Measurements from ENCODE around the gene RHBDL1.
A peak's percentile ranks its signal among the peaks of the same experiment; 100 is the strongest.

Gene RHBDL1

DNA sequence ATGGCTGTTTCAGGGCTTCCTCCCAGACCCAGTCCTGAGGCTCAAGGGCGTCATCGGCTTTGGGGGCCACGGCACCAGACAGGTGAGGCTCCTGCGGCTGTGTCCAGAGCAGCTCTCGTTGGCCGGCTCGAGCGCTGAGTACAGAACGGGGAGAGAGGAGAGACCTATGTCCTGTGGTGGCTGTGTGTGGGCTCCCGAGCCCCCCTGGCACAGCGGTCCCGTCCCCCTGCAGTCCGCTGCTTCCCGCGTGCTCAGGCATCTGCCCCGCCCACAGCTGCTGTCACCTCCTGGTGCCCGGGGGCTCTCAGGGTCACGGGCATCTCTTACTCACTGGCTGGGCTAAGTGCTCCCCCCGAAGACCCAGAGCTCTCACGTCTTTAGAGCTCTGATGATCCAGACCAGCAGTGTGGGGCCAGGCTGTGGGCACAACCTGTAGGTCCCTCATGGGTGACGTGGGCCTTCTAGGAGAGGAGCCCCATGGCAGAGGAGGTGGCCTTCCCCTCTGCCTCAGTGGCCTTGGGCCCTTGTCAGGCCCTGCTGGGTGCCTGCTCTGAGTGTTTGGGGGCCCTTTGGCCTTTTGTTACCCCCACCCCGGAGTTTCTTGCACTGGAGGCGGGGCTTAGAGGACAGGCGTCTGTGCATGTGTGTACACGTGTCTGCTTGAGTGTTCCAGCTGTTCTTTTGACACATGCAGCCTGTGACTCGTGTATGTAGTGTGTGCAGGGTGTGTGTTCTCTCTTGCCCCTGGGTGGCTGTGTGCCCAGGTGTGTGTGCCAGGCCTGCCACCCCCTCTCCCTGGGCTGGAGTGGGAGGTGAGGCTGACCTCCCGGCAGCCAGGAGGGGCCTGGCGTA lies 22.8 kb upstream of the RHBDL1 start:
- DNase-seq: no peak

DNA sequence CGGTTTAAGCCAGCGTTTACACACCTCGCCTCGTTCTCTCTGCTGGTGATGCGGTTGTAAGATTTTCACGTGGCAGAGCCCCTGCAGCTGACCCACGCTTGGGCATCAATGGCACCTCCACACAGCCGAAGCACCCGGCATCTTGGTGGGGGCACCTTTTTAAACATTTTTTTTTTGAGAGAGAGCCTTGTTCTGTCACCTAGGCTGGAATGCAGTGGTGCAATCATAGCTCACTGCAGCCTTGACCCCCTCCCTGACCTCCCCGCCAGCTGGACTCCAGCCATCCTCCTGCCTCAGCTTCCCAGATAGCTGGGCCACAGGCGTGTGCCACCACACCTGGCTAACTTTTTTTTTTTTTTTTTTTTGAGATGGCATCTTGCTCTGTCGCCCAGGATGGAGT lies 21.4 kb upstream of the RHBDL1 start:
- DNase-seq: no peak

DNA sequence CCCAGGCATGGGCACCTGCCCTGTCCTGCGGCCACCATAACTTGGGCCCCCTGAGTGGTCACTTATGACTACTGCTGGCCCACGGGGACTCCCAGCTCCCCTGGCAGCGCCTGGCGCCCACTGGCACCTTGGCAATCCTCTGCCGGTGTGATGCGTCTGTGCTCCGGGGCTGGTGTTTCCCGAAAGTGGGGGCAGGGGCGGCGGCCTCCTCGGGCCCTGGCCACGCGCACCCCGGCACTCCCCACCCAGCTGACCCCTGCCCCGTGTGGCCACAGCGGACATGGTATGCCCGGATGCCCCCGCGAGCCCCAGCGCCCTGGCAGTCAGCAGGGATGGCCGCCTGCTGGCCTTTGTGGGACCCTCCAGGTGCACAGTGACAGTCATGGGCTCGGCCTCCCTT lies 18.0 kb upstream of the RHBDL1 start:
- no peak for DNase-seq

DNA sequence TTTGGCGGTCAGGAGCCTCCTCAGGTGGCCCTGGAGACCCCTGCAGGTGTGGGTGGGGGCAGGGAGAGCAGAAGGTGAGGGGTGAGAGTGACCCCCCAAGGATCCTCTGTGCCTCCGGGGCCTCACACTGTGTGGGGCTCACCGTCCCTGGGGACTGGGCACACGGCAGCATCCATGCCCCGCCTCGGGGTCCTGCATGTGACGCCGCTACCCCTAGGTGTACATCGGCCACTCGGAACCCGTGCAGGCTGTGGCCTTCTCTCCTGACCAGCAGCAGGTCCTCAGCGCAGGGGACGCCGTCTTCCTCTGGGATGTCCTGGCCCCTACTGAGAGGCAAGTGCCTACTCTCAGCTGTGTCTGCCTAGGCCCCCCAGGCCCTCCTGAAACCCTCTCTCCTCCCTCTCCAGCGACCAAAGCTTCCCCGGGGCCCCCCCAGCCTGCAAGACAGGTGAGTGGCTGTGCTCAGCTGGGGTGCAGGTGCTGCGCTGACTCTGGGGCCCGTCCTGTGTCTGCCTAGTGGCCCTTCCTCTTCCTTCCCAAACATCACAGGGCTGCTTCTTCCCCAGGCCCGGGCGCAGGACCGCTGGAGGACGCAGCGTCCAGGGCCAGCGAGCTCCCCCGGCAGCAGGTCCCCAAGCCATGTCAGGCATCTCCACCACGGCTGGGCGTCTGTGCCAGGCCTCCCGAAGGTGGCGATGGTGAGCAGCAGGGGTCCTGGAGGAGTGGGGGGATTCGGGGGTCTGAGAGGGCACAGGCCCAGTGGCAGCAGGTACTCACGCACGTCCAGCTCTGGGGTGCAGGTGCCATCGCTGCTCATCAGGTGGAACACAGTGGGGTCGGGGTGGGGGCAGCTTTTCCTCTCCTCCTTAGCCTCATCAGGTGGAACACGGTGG lies 16.5 kb upstream of the RHBDL1 start:
- DNase-seq: no peak

DNA sequence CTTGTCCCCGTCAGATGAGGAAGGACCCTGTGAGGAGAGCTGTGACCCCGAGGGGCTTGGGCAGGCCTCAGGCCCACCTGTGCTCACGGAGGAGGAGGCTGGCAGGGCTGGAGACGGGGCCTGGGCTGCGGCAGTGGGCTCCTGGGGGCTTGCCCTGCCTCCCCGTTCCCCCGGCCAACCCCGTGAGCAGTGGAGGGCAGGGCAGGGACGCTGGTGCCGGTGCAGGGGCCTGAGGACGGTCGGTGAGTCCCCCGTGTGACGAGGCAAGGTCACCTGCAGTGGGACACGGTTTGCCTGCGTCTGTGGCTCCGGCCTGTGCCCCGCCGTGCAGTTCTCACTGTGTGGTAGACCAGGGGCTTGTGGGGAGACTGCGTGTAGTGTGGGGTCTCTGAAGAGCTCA lies 15.9 kb upstream of the RHBDL1 start:
- no peak for DNase-seq

DNA sequence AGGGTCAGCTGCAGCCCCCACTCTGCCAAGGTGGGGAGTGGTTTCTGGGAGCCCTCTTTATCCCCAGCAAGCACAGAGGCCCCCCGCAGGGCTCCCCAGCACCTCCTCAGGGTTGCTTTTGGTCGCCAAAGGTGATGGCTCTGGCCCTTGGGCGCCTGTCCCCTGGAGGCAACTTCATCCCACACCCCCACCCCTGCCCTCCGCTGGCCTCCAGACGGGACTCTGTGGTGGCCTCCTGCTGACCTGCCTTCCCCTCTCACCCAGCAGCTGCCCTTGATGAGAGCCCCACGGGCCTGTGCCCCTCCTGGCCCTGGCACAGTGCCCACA lies 15.4 kb upstream of the RHBDL1 start:
- no peak for DNase-seq

DNA sequence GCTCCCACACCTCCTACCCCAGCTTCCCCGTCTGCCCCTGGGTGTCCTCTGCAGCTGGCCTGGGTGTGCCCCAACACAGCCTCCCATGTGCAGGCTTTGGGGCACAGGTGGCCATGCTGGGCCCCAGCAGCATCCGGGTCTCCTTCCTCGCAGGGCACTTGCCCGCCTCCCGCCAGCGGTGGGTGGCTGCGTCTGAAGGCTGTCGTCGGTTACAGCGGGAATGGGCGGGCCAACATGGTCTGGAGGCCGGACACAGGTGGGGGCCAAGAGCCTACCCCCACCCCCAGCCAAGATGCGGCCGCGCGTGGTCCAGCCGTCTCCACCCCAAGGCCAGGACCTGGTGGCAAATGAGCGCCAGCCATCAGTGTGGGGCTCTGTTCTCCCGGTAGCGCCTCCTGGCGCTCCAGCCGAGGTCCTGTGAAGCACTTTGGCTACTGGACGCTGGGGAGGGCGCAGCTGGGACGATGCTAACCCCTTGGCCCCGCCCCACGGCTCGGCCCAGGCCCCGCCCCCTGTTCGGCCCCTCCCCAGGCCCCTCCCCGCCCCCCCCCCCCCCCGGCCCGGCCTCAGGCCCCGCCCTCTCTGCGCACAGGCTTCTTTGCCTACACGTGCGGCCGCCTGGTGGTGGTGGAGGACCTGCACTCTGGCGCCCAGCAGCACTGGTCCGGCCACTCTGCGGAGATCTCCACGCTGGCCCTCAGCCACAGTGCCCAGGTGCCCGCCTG lies 14.8 kb upstream of the RHBDL1 start:
- peak in 55 of 56 donors; percentile 17 to 94 (median 77) for DNase-seq

DNA sequence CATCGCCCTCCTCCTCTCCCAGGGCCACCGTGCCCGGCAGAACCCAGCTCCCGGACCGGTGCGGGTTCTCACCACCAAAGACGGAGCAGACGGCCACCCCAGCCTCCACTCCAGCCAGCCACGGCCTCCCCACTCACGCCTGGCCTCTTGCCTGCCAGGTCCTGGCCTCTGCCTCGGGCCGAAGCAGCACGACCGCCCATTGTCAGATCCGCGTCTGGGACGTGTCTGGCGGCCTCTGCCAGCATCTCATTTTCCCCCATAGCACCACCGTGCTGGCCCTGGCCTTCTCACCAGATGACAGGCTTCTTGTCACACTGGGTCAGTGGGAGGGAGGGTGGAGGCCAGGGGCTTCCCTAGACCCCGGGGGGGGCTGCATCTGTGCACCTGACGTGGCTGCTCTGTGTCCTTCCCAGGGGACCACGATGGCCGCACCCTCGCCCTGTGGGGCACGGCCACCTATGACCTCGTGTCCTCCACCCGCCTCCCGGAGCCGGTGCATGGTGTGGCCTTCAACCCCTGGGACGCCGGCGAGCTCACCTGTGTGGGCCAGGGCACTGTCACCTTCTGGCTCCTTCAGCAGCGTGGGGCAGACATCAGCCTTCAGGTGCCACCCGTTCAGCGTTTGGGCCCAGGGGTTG lies 14.2 kb upstream of the RHBDL1 start:
- peak in 2 of 56 donors; percentile 24 to 61 for DNase-seq

DNA sequence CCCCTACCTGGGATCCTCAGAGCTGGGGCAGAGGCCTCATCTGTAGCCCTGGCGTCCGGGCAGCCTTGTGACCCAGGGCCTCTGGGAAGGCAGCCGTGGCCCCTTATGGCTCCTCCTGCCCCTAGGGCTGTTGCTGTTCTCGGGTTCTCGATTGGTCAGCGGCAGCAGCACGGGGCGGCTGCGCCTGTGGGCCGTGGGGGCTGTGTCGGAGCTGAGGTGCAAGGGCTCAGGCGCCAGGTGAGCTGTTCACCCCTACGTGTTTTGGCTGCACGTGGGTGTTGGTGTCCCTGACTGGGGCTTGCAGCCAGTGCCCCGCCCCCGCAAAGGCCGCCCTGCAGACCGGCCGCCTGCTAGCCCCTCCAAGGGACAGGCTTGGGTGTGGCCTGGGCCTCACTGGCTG lies 13.4 kb upstream of the RHBDL1 start:
- no peak for DNase-seq

DNA sequence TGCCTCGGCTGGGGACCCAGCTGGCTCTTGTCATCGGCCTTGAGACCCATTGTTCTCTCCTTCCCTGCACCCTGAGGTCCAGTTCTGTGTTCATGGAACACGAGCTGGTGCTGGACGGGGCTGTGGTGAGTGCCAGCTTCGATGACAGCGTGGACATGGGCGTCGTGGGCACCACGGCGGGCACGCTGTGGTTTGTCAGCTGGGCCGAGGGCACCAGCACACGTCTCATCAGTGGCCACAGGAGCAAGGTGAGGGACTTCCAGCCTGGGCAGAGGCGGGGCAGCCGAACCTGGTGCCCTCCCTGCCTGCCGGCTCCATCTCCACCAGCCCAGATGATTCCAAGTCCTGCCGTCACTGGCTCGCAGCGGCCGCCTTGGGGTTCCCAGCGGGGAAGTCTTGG lies 12.9 kb upstream of the RHBDL1 start:
- no peak for DNase-seq

DNA sequence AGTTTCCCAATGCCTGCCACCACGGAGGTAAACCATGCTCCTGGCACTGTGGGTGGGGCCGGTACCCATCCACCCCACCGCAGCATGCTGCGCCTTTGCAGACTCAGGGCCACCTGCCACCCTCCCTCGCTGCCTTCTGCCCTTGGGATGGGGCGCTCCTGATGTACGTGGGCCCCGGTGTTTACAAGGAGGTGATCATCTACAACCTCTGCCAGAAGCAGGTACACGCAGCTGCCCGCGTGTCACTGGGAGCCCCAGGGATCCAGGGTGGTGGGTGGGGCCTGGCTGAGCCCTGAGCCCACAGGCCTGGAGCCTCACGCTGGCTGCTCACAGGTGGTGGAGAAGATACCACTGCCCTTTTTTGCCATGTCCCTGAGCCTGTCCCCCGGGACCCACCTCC lies 8.9 kb upstream of the RHBDL1 start:
- no peak for DNase-seq

DNA sequence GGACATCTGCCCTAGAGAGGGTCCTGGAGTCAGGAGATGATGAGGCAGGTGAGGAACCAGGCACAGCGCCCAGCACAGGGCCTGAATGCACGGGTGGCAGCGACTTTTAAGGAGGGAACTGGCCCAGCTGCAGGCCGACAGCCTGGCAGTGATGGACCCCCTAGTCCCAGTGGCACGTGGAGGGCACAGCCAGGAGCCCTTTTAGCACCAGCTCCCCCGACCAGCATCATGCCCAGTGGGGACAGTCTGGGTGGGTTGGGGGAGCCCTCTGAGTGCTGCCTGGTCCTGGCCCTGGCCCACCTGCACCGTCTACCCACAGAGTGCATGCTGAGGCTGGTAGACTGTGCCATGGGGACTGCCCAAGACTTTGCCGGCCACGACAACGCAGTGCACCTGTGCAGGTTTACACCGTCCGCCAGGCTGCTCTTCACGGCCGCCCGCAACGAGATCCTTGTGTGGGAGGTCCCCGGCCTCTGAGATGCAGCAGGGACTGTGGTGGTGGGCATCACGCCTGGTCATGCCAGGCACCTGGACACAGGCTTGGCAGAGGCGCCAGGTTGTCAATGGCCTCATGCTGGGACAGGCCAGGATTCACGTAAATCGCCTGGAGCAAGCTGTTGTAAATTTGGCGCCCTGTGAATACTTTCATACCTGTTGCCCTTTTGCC lies 8.2 kb upstream of the RHBDL1 start:
- DNase-seq: no peak

DNA sequence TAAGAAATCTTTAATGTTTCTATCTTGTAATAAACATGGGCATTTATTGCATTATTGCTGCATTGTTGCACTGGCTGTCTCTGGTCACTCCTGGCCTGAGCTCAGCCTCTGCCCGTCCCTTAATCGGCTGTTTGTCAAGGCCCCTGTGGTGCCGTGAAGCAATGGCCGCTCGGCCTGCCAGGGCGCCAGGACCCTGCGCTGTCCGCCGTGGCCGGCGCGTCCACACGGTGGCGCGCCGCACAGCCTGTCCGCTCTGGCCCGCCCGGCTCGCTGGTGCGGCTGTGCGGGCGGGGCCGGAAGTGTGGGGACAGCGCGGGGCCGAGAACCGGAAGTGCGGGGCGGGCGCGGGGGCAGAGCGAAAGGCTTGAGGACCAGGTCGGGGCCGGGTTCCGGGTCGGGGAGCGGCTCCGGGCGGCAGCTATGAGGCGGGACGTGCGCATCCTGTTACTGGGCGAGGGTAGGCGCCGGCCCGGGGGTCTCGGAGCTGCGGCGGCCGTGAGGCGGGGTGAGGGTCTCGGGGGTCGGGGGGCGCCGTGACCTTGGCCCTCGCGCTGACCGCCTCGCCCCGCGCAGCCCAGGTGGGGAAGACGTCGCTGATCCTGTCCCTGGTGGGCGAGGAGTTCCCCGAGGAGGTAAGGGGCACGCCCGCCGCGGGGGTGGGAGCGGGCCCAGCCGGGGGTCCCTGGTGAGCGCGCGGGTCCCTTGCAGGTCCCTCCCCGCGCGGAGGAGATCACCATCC lies 7.5 kb upstream of the RHBDL1 start, which contains the start of gene RHOT2:
TSS of gene RHOT2 (plus strand) at position 353 of the 739 bp plus-strand sequence. CDS start at position 421, 68 bp downstream.
- DNase-seq: peak in 55 of 56 donors; percentile 31 to 95 (median 81)

DNA sequence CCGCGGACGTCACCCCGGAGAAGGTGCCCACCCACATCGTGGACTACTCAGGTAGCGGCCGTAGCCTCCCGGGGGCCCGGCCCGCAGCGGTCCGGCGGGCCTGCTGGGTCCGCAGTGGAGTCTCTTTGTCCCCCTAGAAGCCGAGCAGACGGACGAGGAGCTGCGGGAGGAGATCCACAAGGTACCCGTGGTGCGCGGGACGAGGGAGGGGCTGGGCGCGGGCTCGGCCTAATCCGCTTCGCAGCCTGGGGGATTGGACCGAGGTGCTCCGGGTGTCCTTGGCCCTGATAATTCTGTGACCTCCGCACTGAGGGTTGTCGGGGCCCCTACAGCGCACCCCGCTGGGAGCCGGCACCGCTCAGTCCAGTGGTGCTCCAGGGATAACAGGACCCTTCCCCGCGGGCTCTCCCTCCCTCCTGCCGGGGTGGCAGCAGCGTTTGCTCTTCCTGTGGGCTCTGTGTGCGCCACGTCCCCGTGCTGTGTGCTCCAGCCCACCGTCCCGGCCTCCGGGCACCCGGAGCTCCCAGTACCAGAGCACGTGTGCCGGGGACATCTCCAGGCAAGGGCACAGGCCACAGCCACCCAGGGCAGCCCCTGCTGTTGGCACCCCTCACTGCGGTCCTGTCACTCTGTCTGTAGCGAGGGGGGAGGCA lies 6.8 kb upstream of the RHBDL1 start:
- no peak for DNase-seq

DNA sequence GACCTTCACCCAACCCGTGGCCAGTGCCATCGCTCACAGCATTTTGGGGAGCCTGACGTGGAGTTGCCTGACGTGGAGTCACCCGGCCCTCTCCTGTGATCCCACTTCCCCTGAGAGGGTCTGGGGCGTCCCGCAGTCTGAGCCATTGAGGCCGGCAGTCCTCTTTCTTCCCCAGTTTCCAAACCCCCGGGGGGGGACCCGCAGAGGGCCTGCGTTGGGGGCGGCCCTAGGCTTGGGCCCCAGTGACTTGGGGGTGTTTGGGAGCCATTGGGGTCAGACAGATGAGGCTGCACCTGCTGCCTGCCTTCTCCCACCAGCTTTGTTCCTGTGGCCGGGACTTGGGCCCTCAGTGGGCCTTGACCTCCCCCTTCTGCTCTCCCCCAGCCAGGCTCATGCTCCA lies 5.8 kb upstream of the RHBDL1 start:
- no peak for DNase-seq

DNA sequence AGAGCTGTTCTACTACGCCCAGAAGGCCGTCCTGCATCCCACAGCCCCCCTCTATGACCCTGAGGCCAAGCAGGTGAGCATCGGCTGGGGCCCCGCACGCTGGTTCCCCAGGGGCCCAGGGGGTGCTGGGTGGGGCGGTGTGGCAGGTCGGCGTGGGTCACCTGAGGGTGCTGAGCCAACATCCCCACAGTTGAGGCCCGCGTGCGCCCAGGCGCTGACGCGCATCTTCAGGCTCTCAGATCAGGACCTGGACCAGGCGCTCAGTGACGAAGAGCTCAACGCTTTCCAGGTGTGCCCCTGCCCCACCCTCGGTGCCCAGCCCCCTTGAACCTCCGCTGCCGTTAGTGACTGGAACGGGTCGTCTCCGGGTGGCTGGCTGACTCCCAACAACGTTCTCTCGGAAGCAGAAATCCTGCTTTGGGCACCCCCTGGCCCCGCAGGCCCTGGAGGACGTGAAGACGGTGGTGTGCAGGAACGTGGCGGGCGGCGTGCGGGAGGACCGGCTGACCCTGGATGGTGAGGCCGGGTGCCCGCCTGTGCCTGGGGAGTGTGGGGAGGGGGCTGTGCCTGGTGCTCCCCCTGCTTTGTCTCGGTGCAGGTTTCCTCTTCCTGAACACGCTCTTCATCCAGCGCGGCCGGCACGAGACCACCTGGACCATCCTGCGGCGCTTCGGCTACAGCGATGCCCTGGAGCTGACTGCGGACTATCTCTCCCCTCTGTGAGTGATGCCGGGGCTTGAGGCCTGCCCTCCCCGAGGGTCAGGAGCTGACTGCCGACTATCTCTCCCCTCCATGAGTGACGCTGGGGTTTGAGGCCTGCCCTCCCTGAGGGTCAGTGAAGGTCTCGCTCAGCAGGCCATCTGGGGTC lies 4.8 kb upstream of the RHBDL1 start:
- no peak for DNase-seq

DNA sequence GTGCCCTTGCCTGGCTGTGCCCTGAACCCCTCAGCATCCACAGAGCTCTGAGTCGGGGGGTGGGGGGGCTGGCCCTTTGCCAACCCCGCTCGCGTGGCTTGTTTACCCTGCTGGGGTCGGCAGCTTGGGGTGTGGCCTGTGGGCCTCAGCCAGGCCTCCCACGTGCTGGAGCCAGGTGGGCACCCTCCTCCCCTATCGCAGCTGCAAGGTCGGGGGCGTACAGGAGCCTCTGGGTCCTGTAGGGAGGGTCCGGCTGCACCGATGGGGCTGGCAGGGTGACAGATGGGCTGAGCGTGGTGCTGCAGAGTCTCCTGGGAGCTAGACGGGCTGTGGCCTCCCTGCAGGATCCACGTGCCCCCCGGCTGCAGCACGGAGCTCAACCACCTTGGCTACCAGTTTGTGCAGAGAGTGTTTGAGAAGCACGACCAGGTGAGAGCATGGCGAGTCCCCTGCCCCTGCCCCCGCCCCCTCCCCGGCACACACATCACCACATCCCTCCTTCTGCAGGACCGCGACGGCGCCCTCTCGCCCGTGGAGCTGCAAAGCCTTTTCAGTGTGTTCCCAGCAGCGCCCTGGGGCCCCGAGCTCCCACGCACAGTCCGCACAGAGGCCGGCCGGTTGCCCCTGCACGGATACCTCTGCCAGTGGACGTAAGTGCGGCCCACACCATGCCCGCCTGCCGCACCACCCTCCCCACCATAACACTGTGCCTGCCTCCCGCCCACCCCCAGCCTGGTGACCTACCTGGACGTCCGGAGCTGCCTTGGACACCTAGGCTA lies 3.9 kb upstream of the RHBDL1 start:
- DNase-seq: peak in 1 of 56 donors; percentile 10

DNA sequence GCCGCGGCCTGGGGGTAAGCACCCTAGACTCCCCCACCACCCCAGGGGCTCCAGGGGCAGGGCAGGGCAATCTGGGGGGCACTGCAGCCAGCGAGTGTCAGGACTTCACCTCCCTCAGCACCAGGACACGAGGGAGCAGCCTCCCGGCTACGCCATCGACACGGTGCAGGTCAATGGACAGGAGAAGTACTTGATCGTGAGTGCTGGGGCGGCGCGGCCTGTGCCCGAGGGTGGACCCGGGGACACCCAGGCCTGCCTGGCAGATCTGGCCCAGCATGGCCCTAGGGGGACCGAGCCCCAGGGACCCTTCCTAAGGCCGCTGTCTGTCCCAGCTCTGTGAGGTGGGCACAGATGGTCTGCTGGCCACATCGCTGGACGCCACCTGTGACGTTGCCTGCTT lies 3.1 kb upstream of the RHBDL1 start:
- DNase-seq: no peak

Measured in amygdala (tissue), 56 donors.